ENCODE results near the gene ERCC6L. TPM values are rescaled to one million over a fixed set of nuclear protein-coding genes. Genes with fewer than 3 reads are reported as not detected.
A peak's percentile ranks its signal among the peaks of the same experiment; 100 is the strongest.

The ERCC6L gene
- total and polyA plus RNA-seq, 2 of the 13 experiments (the other 11 are each of a cell fraction or from before 2014, with no cell fraction given) = 0.86 to 9.5 TPM

- ATAC-seq (no peak), DNase-seq (ENCODE audit: low spot score) (no peak), FAIRE-seq (no peak)
- H3K79me2 ChIP-seq (ENCODE audit: insufficient read depth, low read length) = no peaks in the 10 kb centered on the region
- ChIA-PET POLR2A (no interaction called here), CTCF (ENCODE audit: low intra/inter-chr PET ratio, low total read pairs) (no interaction called here)
- H3K4me2 ChIP-seq (ENCODE audit: low read depth, low read length) = peak overlapping the region; percentile 47
- intact Hi-C loops (cut with micrococcal nuclease; ENCODE audit: unreplicated experiment) = no loop called here
- H3K9ac ChIP-seq (ENCODE audit: insufficient read depth, low read depth, low read length) = no peak overlapping the region
- no peaks in the 10 kb centered on the region for H3K9me3 ChIP-seq (ENCODE audit: low read length)
- H3K27me3 ChIP-seq (ENCODE audit: control insufficient read depth in 1 of 2, insufficient read depth in 2 of 2, low read length in 2 of 2) = no peaks in the 10 kb centered on the region
- in situ Hi-C loops (cut with HindIII; ENCODE audit: extremely low pct_ligation_motif_present, low pct_unique_long_range_greater_than_20kb) = no loop called here
- WGBS (ENCODE audit: low lambda C conversion rate) = 24% methylated on average over 5 of the region's 6 CpGs
- no TSS peak for BruUV-seq (replicated peaks)
- H2AFZ ChIP-seq (ENCODE audit: low read length) = no peak overlapping the region
- no peak overlapping the region; a peak in 1 of 6 replicates for H3K4me3 ChIP-seq (replicated peaks in 1 of 3; ENCODE audit: insufficient read depth in 1 of 3, low read depth in 2 of 3, low read length in 3 of 3)
- no peak overlapping the region for H3K27ac ChIP-seq (ENCODE audit: extremely low read length, insufficient read depth, low read length)
- H3K4me1 ChIP-seq (ENCODE audit: insufficient read depth, low read length) = no peaks in the 10 kb centered on the region
- H3K36me3 ChIP-seq (replicated peaks in 1 of 2; ENCODE audit: control insufficient read depth in 1 of 2, insufficient read depth in 2 of 2, low read length in 2 of 2) = no peaks in the 10 kb centered on the region
- TF ChIP-seq ZNF724P (CRISPR knock-in tag; IDR thresholded peaks at IDR 0.05; ENCODE audit: borderline replicate concordance) (no peak), ZNF30 (CRISPR knock-in tag; IDR thresholded peaks at IDR 0.05) (no peak), ZNF891 (CRISPR knock-in tag; IDR thresholded peaks at IDR 0.05) (no peak), ZNF552 (CRISPR knock-in tag; IDR thresholded peaks at IDR 0.05; ENCODE audit: borderline replicate concordance) (no peak), NFYB (CRISPR knock-in tag; IDR thresholded peaks at IDR 0.05) (0 out of 2 replicates have a peak, but pooled peaks have one; percentile 16), CCAR2 (optimal IDR thresholded peaks at IDR 0.05; ENCODE audit: low read depth, low read length) (no peak), ZNF703 (CRISPR knock-in tag; IDR thresholded peaks at IDR 0.05; ENCODE audit: borderline replicate concordance) (no peak)
- no peaks in the 10 kb centered on the region for H4K20me1 ChIP-seq (ENCODE audit: insufficient read depth, low read length)
Measured at GRCh38 chrX:72169008-72169728, 69.7 kb downstream of the ERCC6L start.

DNA sequence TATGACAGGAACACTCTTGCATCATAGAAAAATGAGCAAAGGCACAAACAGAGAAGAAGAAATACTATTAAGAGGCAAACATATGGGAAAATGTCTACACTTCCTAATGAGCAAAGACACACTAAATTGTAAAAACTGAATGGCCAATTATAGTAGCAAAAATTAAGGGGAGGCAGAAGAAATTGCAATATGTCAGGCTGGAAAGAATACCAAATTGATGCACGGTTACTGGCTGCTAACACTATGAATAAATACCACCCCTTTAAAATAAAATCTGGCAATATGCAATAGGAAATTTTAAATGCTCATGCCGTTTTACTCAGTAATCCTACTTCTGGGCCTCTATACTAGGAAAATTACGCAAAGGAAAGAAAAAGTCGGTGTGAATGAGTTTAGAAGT is 73.3 kb downstream of the ERCC6L start:
- in situ Hi-C loops (cut with HindIII; ENCODE audit: extremely low pct_ligation_motif_present, low pct_unique_long_range_greater_than_20kb) = no loop called here
- Histone ChIP-seq H3K27ac (ENCODE audit: extremely low read length, insufficient read depth, low read length) (no peak overlapping the region), H4K20me1 (ENCODE audit: insufficient read depth, low read length) (no peaks in the 10 kb centered on the region), H3K27me3 (ENCODE audit: control insufficient read depth in 1 of 2, insufficient read depth in 2 of 2, low read length in 2 of 2) (no peaks in the 10 kb centered on the region), H3K4me2 (ENCODE audit: low read depth, low read length) (no peak overlapping the region), H3K9me3 (ENCODE audit: low read length) (no peaks in the 10 kb centered on the region), H3K79me2 (ENCODE audit: insufficient read depth, low read length) (no peaks in the 10 kb centered on the region), H3K4me3 (replicated peaks in 1 of 3; ENCODE audit: insufficient read depth in 1 of 3, low read depth in 2 of 3, low read length in 3 of 3) (no peak overlapping the region), H2AFZ (ENCODE audit: low read length) (no peak overlapping the region), H3K36me3 (replicated peaks in 1 of 2; ENCODE audit: control insufficient read depth in 1 of 2, insufficient read depth in 2 of 2, low read length in 2 of 2) (no peaks in the 10 kb centered on the region), H3K4me1 (ENCODE audit: insufficient read depth, low read length) (no peaks in the 10 kb centered on the region), H3K9ac (ENCODE audit: insufficient read depth, low read depth, low read length) (no peak overlapping the region)
- intact Hi-C loops (cut with micrococcal nuclease; ENCODE audit: unreplicated experiment) = no loop called here
- no peak for FAIRE-seq
- ChIA-PET CTCF (ENCODE audit: low intra/inter-chr PET ratio, low total read pairs) (no interaction called here), POLR2A (no interaction called here)
- WGBS (ENCODE audit: low lambda C conversion rate) = 23% methylated on average over 4 of the region's 4 CpGs
- no peak for ATAC-seq
- no peak for DNase-seq (ENCODE audit: low spot score)
- no TSS peak for BruUV-seq (replicated peaks)
- no peak for TF ChIP-seq HOXA5 (CRISPR knock-in tag; IDR thresholded peaks at IDR 0.05)
- TF ChIP-seq SP2 (CRISPR knock-in tag; IDR thresholded peaks at IDR 0.05) = no peak
- no peak for TF ChIP-seq KDM6A (CRISPR knock-in tag; IDR thresholded peaks at IDR 0.05; ENCODE audit: low read depth)
- no peak for TF ChIP-seq KDM1A (CRISPR knock-in tag; IDR thresholded peaks at IDR 0.05)
- TF ChIP-seq, protein P1, sequence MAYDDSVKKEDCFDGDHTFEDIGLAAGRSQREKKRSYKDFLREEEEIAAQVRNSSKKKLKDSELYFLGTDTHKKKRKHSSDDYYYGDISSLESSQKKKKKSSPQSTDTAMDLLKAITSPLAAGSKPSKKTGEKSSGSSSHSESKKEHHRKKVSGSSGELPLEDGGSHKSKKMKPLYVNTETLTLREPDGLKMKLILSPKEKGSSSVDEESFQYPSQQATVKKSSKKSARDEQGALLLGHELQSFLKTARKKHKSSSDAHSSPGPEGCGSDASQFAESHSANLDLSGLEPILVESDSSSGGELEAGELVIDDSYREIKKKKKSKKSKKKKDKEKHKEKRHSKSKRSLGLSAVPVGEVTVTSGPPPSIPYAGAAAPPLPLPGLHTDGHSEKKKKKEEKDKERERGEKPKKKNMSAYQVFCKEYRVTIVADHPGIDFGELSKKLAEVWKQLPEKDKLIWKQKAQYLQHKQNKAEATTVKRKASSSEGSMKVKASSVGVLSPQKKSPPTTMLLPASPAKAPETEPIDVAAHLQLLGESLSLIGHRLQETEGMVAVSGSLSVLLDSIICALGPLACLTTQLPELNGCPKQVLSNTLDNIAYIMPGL (CRISPR knock-in tag; IDR thresholded peaks at IDR 0.05; ENCODE audit: borderline replicate concordance in 1 of 2, low read depth in 1 of 2) = no peak
- TF ChIP-seq, protein P2, sequence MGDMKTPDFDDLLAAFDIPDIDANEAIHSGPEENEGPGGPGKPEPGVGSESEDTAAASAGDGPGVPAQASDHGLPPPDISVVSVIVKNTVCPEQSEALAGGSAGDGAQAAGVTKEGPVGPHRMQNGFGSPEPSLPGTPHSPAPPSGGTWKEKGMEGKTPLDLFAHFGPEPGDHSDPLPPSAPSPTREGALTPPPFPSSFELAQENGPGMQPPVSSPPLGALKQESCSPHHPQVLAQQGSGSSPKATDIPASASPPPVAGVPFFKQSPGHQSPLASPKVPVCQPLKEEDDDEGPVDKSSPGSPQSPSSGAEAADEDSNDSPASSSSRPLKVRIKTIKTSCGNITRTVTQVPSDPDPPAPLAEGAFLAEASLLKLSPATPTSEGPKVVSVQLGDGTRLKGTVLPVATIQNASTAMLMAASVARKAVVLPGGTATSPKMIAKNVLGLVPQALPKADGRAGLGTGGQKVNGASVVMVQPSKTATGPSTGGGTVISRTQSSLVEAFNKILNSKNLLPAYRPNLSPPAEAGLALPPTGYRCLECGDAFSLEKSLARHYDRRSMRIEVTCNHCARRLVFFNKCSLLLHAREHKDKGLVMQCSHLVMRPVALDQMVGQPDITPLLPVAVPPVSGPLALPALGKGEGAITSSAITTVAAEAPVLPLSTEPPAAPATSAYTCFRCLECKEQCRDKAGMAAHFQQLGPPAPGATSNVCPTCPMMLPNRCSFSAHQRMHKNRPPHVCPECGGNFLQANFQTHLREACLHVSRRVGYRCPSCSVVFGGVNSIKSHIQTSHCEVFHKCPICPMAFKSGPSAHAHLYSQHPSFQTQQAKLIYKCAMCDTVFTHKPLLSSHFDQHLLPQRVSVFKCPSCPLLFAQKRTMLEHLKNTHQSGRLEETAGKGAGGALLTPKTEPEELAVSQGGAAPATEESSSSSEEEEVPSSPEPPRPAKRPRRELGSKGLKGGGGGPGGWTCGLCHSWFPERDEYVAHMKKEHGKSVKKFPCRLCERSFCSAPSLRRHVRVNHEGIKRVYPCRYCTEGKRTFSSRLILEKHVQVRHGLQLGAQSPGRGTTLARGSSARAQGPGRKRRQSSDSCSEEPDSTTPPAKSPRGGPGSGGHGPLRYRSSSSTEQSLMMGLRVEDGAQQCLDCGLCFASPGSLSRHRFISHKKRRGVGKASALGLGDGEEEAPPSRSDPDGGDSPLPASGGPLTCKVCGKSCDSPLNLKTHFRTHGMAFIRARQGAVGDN (CRISPR knock-in tag; IDR thresholded peaks at IDR 0.05) = no peak

Data from HepG2 (cell line).